GM19023 (cell line): ENCODE measurements around the gene PROCR.
"Not testable (repeated sequence)": the region's sequence is repeated elsewhere in the genome, so short reads cannot be mapped to it uniquely, and the experiment has no call there.

Experiments
- ATAC-seq: cut with Tn5 transposase; IDR thresholded peaks from one replicate; pipeline ENCODE4 v1.9.1; 2021; ENCODE audit warnings: mild to moderate bottlenecking, moderate library complexity; ENCODE audit not compliant: unreplicated experiment

Gene PROCR

DNA sequence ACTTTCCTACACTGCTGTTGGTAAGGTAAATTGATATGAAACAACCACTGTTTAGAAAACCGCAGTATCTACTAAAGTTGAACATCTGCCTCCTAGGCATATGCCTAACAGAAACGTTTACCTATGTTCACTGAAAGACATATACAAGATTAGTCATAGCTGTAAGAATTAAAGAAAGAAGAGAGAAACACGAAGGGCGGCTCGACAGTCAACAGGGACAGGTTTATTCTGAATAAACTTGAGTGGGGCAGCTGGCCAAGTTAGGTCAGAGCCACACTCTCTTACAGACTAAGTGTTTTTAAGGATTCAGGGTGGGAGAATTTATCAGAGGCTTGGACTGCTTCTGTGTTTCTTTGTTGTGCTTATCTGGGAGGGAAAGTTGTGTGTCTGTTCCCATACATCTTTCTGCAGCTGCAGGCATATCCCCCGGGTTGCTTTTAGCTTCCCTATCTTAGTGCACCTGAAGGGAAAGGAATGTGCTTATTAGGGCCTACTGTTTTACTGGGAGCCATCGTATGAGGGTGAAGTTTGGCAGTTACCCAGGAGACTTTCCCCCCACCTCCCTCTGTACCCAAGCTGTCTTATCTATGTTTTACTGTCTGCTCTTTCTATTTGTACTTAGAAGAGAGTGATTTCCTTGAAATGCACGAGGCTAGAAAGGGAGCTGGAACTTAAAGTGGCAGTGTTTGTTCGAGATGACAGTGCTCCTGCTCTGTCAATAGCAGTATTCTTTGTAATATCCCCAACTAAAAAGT lies 20.4 kb downstream of the PROCR start:
- ATAC-seq, result no peak

DNA sequence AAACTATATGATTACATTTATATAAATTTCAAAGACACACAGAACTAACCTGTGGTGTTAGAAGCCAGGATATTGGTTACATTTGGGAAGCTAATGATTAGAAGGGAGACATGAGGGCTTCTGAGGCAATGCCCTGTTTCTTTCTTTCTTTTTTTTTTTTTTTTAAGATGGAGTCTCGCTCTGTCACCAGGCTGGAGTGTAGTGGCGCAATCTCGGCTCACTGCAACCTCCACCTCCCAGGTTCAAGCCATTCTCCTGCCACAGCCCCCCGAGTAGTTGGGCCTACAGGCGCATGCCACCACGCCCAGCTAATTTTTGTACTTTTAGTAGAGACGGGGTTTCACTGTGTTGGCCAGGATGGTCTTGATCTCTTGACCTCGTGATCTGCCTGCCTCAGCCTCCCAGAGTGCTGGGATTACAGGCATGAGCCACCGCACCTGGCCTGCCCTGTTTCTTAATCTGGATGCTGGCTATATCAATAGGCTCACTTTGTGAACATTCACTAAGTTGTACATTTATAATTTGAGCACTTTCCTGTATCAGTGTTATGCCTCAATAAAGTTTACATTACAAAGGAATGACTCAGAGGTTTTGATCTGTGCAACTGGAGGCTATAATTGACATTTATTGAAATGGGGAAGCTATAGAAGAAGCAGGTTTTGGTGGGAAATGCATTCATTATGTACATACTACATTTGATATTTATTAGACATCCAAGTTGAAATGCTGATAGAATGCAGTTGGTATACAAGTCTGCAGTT lies 21.3 kb downstream of the PROCR start:
- not testable (repeated sequence) for ATAC-seq

DNA sequence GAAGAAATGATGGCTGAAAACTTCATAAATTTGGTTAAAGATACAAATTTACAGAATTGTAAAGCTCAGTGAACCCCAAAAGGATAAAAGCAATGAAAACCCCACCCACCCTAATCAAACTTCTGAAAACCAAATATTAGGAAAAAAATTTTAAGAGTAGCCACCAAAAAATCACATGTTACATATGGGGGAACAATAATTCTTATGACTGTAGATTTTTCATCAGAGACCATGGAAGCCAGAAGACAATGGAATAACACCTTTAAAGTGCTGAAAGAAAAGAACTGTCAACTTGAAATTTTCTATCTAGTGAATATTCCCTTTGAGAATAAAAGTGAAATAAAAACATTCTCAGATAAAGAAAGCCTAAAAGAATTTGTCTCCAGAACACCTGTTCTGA lies 24.4 kb downstream of the PROCR start:
- no peak for ATAC-seq

DNA sequence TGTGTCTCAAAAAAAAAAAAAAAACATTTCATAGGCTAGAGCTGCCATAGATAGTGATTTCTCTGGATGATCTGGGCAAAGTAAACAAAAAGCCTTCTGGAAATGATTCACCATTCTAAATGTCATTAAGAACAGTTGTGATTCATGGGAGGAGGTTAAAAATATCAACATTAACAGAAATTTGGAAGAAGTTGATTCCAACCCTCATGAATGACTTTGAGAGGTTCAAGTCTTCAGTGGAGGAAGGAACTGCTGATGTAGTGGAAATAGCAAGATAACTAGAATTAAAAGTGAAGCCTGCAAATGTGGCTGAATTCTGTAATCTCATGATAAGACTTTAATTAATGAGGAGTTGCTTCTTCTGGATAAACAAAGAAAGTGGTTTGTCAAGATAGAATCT lies 27.9 kb downstream of the PROCR start:
- ATAC-seq, result no peak

DNA sequence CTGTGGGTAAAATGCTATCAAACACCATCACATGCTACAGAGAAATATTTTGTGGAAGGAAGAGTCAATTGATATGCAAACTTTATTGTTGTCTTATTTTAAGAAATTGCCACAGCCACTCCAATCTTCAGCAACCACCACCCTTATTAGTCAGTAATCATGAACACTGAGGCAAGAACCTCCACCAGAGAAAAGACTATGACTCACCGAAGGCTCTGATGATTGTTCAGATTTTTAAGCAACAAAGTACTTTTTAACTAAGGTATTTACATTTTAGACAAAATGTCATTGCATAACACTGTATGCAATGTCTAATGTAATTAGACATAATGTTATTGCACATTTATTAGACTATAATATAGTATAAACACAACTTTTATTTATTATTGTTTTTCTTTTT lies 28.4 kb downstream of the PROCR start:
- no peak for ATAC-seq

DNA sequence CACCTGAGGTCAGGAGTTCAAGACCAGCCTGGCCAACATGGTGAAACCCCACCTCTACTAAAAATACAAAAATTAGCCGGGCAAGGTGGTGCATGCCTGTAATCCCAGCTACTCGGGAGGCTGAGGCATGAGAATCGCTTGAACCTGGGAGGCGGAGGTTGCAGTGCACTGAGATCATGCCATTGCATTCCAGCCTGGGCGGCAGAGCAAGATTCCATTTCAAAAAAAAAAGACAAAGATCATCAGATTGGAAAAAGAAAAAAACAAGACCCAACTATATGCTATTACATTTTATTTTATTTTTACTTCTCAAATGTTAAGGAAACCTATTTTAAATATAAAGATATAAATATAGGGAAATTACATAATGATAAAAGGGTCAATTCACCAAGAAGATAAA lies 29.6 kb downstream of the PROCR start:
- not testable (repeated sequence) for ATAC-seq

DNA sequence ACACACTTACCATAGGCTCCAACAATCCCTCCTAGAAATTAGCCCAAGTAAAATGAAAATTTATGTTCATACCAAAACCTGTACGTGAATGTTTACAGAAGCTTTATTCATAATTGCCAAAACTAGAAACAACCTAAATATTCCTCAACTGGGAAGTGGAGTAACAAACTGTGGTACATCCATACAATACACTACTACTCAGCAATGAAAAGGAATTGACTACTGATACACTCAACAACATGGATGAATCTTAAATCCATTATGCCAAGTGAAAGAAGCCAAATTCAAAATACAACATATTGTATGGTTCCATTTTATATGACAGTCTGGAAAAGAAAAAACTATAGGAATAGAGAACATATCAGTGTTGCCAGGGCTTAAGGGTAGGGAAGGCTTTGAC lies 34.9 kb downstream of the PROCR start:
- ATAC-seq, result no peak

DNA sequence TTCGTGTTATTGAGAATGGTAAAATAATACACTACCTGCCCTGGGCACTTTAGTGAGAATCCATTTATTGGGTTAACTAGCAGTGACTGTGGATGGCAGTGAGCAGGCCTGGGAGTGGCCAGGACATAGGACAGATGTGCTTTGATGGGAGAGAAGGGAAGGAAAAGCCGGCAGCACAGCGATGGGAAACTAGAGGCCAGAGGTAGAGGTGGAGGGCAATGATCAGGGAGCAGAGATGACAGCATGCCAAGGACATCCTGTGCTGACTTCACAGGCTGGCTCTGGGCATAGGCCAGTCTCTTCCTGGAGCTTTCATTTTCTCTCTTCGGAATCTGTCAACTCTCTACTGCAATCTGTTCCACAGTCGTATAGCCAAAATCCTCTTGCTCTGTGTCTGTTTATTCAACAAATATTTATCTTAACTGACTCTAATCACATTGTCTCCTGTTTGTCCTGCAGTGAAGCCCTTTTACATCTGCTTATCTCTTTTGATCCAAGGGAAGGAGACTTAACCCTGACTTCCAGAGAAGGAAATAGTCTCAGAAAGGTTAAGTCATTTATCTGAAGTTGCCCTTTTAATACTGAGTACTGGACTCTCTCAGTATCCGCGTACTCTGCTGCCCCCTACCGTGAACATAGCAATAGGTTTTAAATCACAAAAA lies 36.2 kb downstream of the PROCR start:
- no peak for ATAC-seq

DNA sequence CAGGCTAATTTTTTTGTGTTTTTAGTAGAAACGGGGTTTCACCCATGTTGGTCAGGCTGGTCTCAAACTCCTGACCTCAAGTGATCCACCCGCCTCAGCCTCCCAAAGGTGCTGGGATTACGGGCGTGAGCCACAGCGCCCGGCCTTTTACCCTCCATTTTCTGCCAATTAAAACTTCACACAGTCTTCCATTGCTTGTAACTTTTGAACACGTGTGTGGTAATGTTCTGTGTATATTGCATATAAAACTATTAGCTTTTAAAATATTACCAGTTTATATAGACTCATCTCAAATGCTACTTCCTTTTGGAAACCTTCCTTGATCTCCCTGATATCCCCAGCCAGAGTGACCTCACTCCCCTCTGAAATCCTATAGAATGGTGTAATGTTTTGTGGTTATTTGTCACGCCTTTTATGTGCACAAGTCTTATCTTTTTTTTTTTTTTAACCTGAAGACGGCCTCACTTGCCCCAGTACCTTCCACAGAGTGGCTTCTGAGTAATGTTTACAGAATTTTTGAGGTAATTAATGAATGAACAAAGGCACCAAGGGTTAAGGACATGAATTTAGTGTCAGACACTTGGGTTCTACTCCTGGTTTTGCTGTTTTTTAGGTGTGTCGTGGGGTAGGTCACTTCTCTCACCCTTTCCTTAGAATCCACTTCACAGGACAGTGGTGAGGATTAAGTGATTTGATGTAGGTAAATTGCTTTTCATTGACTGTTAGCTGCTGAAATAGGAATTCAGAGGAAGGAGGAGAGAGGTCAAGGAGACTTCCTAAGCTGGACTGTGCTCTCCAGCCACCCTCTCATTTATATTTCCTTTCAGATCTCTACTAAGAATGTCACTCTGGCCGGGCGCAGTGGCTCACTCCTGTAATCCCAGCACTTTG lies 43.4 kb downstream of the PROCR start:
- ATAC-seq, result no peak

DNA sequence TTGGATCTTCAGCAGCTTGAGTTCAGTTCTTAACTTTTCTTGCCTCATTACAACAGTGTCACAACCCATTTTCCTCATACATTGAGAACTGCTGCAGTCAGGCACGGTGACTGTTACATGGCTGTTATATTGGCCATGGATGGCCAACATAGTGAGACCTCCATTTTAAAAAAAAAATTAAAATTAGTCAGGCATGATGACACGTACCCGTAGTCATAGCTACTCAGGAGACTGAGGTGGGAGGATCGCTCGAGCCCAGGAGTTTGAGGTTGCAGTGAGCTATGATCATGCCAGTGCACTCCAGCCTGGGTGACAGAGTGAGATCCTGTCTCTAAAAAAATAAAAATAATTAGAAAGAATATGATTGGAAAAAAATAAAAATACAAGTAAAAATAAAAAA lies 44.7 kb downstream of the PROCR start:
- ATAC-seq, result no peak

DNA sequence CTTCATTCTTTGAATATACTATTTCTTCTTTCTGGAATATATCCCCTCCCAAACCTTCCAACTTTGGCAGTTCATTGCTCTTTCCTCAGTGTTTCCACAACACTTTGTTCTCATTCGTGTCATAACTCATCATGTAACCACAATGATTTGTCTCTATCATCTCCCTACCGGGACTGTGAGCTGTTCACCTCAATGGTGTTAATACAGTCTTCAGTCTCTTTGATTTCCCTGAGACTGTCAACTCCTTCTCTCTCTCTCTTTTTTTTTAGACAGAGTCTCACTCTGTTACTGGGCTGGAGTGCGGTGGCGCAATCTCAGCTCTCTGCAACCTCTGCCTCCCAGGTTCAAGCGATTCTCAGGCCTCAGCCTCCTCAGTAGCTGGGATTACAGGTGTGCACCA lies 52.1 kb downstream of the PROCR start:
- ATAC-seq, result no peak

DNA sequence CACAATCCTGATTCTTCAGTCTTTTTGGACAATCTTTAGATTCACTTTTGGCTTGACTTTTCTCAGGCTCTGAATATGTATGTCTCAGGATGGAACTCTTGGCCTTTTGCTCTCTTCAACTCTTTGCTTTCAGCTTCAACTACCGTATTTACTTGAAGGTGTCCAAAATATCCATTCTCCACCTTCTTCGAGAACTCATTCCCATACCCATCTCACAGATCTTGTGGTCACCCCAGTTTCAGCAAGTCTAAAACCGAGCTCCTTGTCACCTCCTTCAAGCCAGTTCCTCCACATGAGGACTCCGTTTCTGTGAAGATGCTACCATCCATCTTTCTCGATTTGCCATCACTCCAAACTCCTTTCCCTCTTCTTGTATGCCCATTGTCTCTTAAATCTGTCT lies 52.7 kb downstream of the PROCR start:
- no peak for ATAC-seq

DNA sequence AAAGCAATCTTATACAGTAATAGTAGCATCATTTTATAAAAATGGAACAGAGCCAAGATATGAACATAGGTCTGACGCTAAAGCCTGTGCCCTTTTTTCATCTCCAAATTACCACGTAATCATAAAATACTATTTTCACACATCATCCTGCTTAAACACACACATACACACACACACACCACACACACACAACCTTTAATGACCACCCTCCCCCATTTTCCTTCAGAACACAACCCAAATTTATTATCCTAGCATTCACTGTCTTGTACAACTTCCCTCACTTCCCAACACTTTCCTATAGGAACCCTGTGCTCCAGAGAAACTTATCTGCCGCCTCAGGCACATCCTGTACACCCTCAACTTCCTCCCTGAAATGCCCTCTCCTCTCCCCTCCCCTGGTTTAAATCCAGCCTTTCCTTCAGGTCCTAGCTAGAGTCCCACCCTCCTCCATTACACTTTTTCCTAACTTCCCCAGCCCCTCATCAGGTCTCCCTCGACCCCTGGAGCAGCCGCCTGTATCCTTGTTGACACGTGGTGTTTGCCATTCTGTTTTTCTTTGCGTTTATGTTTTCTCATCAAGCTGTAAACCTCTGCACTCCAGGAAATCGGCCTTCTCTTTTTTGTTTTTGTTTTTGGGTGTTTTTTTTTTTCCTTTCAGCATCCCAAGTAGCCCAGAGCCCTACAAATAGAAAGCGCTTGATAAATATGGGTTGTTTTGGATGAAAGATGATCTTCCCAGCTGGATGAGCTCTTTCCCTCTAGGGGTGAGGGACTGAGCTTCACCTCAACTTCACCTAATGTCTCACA lies 53.6 kb downstream of the PROCR start:
- no peak for ATAC-seq

DNA sequence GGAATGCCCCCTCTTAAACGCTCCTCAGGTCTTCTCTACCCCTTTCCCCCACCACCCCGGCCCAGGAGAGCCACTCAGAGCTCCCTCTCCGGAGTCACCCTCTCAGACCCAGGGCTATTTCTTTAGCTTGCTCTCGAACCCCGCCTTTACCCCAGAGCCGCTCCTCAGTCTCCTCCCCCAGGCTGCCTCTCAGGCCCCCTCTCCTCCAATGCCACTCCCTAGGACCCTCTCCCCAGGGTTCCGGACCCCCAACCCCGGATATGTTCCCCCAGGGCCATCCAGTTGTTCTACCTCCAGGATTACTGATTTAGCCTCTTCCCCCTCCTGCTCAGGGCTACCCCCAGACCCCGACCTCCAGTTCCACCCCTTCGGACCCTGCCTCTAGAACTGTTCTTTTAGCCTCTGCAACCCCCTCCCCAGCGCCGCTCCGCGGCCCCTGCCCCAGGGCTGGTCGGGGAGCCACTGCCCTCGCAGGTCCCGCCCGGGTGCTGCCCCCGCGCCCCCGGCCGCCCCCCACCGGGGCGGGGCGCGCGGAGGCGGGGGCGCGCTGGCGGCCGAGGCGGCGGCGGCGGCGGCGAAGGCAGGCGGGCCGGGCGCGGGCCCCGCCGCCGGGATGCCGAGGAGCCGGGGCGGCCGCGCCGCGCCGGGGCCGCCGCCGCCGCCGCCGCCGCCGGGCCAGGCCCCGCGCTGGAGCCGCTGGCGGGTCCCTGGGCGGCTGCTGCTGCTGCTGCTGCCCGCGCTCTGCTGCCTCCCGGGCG lies 54.4 kb downstream of the PROCR start, which contains the start of gene MMP24:
Gene MMP24, plus strand, starts transcription at position 565 of the 758 bp plus-strand sequence. Its CDS starts 49 bp downstream, at position 614.
- ATAC-seq, result no peak
